Non-pigmented ciliary epithelial cell (primary cell): Measurements from ENCODE around the gene DBET.
"Not testable (repeated sequence)": the region's sequence is repeated elsewhere in the genome, so short reads cannot be mapped to it uniquely, and the experiment has no call there.

Experiments
- DNase-seq: peaks from one replicate; pipeline ENCODE4 v3.0.0-alpha.2; 2010; ENCODE audit warnings: low read depth

DBET gene

GRCh38 chr4:190049378-190050239 lies 14.7 kb upstream of the DBET start:
- not testable (repeated sequence) for DNase-seq

- not testable (repeated sequence) for DNase-seq
Observed at GRCh38 chr4:190058997-190059396, 5.3 kb upstream of the DBET start.

GRCh38 chr4:190064805-190065204 lies 503 bp downstream of the DBET start:
- DNase-seq = not testable (repeated sequence)

- not testable (repeated sequence) for DNase-seq
Observed at GRCh38 chr4:190068351-190068750, 4.0 kb downstream of the DBET start.

- DNase-seq = not testable (repeated sequence)
Observed at GRCh38 chr4:190093052-190093451, 28.8 kb downstream of the DBET start.

- DNase-seq = not testable (repeated sequence)
Observed at GRCh38 chr4:190094031-190094430, 29.7 kb downstream of the DBET start.

- DNase-seq = not testable (repeated sequence)
Observed at GRCh38 chr4:190095335-190095734, 31.0 kb downstream of the DBET start.

GRCh38 chr4:190099605-190100004 lies 35.3 kb downstream of the DBET start:
- not testable (repeated sequence) for DNase-seq

GRCh38 chr4:190101525-190101924 lies 37.2 kb downstream of the DBET start:
- DNase-seq = not testable (repeated sequence)

GRCh38 chr4:190106191-190106590 lies 41.9 kb downstream of the DBET start:
- not testable (repeated sequence) for DNase-seq

- DNase-seq = not testable (repeated sequence)
Observed at GRCh38 chr4:190106611-190107480, 42.5 kb downstream of the DBET start.

GRCh38 chr4:190107766-190108485 lies 43.6 kb downstream of the DBET start:
- not testable (repeated sequence) for DNase-seq

GRCh38 chr4:190108756-190109155 lies 44.5 kb downstream of the DBET start:
- not testable (repeated sequence) for DNase-seq

- not testable (repeated sequence) for DNase-seq
Observed at GRCh38 chr4:190109390-190110011, 45.2 kb downstream of the DBET start.

GRCh38 chr4:190110033-190110432 lies 45.7 kb downstream of the DBET start:
- DNase-seq = not testable (repeated sequence)

GRCh38 chr4:190110570-190111295 lies 46.4 kb downstream of the DBET start:
- not testable (repeated sequence) for DNase-seq

- DNase-seq = not testable (repeated sequence)
Observed at GRCh38 chr4:190112879-190113278, 48.6 kb downstream of the DBET start.

GRCh38 chr4:190114991-190115390 lies 50.7 kb downstream of the DBET start:
- not testable (repeated sequence) for DNase-seq
